ENCODE measurements around the gene FBXL20. TPM values are rescaled to one million over a fixed set of nuclear protein-coding genes. Genes with fewer than 3 reads are reported as not detected.
"Not testable (repeated sequence)": the region's sequence is repeated elsewhere in the genome, so short reads cannot be mapped to it uniquely, and the experiment has no call there.

FBXL20 gene
- total RNA-seq, 1 donor from 2014 or later = 18.3 TPM

GRCh38 chr17:39252788-39253460 is 148.5 kb downstream of the FBXL20 start:
- H2AFZ ChIP-seq (ENCODE audit: low read depth, low read length) = no peak overlapping the region
- TF ChIP-seq EZH2 (IDR thresholded peaks at IDR 0.05; ENCODE audit: insufficient read depth, low read length) (no peak), CTCF (IDR thresholded peaks at IDR 0.05; ENCODE audit: insufficient read depth, low read depth, low read length) (no peak)
- no peaks in the 10 kb centered on the region for H3K9me3 ChIP-seq (ENCODE audit: insufficient read depth, low read depth, low read length)
- H3K4me2 ChIP-seq (ENCODE audit: low read length) = no peak overlapping the region
- Mint-ChIP-seq H3K36me3 (ENCODE audit: low read depth, unreplicated experiment) (peaks cover 8% of the 10 kb centered on the region), H3K27me3 (ENCODE audit: low read depth, unreplicated experiment) (no peaks in the 10 kb centered on the region), H3K4me3 (ENCODE audit: unreplicated experiment) (no peak overlapping the region), H3K4me1 (ENCODE audit: low read depth, unreplicated experiment) (no peaks in the 10 kb centered on the region), H3K27ac (ENCODE audit: unreplicated experiment) (no peak overlapping the region), H3K9me3 (ENCODE audit: unreplicated experiment) (no peaks in the 10 kb centered on the region)
- no peak for FAIRE-seq
- H3K9ac ChIP-seq (ENCODE audit: low read length) = no peak overlapping the region
- no peaks in the 10 kb centered on the region for H3K79me2 ChIP-seq (ENCODE audit: insufficient read depth, low read length)
- no peak overlapping the region for H3K4me3 ChIP-seq (ENCODE audit: insufficient read depth, low read depth, low read length)
- H3K27me3 ChIP-seq (ENCODE audit: insufficient read depth, low read length) = no peaks in the 10 kb centered on the region
- H3K4me1 ChIP-seq (ENCODE audit: insufficient read depth, low read length) = no peaks in the 10 kb centered on the region
- H4K20me1 ChIP-seq (ENCODE audit: insufficient read depth, low read length) = no peaks in the 10 kb centered on the region
- DNase-seq (ENCODE audit: low read depth) = no peak
- H3K27ac ChIP-seq (ENCODE audit: low read depth, low read length) = no peak overlapping the region
- no peaks in the 10 kb centered on the region for H3K36me3 ChIP-seq (ENCODE audit: insufficient read depth, low read length)

GRCh38 chr17:39251997-39252396 is 149.4 kb downstream of the FBXL20 start:
- Histone ChIP-seq H3K79me2 (ENCODE audit: insufficient read depth, low read length) (no peaks in the 10 kb centered on the region), H4K20me1 (ENCODE audit: insufficient read depth, low read length) (no peaks in the 10 kb centered on the region), H2AFZ (ENCODE audit: low read depth, low read length) (no peak overlapping the region), H3K9me3 (ENCODE audit: insufficient read depth, low read depth, low read length) (no peaks in the 10 kb centered on the region), H3K4me1 (ENCODE audit: insufficient read depth, low read length) (no peaks in the 10 kb centered on the region), H3K27ac (ENCODE audit: low read depth, low read length) (no peak overlapping the region), H3K4me3 (ENCODE audit: insufficient read depth, low read depth, low read length) (no peak overlapping the region), H3K36me3 (ENCODE audit: insufficient read depth, low read length) (no peaks in the 10 kb centered on the region), H3K4me2 (ENCODE audit: low read length) (no peak overlapping the region), H3K9ac (ENCODE audit: low read length) (no peak overlapping the region), H3K27me3 (ENCODE audit: insufficient read depth, low read length) (no peaks in the 10 kb centered on the region)
- Mint-ChIP-seq H3K4me3 (ENCODE audit: unreplicated experiment) (no peak overlapping the region), H3K27me3 (ENCODE audit: low read depth, unreplicated experiment) (no peaks in the 10 kb centered on the region), H3K4me1 (ENCODE audit: low read depth, unreplicated experiment) (no peaks in the 10 kb centered on the region), H3K27ac (ENCODE audit: unreplicated experiment) (no peak overlapping the region), H3K9me3 (ENCODE audit: unreplicated experiment) (no peaks in the 10 kb centered on the region), H3K36me3 (ENCODE audit: low read depth, unreplicated experiment) (peaks cover 6% of the 10 kb centered on the region)
- FAIRE-seq = no peak
- TF ChIP-seq CTCF (IDR thresholded peaks at IDR 0.05; ENCODE audit: insufficient read depth, low read depth, low read length) (no peak), EZH2 (IDR thresholded peaks at IDR 0.05; ENCODE audit: insufficient read depth, low read length) (no peak)
- DNase-seq (ENCODE audit: low read depth) = no peak

GRCh38 chr17:39250076-39250475 is 151.3 kb downstream of the FBXL20 start:
- not testable (repeated sequence) for H3K4me1 Mint-ChIP-seq (ENCODE audit: low read depth, unreplicated experiment); H3K27me3 Mint-ChIP-seq (ENCODE audit: low read depth, unreplicated experiment); H3K36me3 ChIP-seq (ENCODE audit: insufficient read depth, low read length); H3K4me2 ChIP-seq (ENCODE audit: low read length); H3K9me3 ChIP-seq (ENCODE audit: insufficient read depth, low read depth, low read length); H3K36me3 Mint-ChIP-seq (ENCODE audit: low read depth, unreplicated experiment); H2AFZ ChIP-seq (ENCODE audit: low read depth, low read length); H3K4me3 ChIP-seq (ENCODE audit: insufficient read depth, low read depth, low read length); H3K79me2 ChIP-seq (ENCODE audit: insufficient read depth, low read length); H3K9me3 Mint-ChIP-seq (ENCODE audit: unreplicated experiment); H3K4me3 Mint-ChIP-seq (ENCODE audit: unreplicated experiment); H4K20me1 ChIP-seq (ENCODE audit: insufficient read depth, low read length); DNase-seq (ENCODE audit: low read depth); H3K9ac ChIP-seq (ENCODE audit: low read length); H3K4me1 ChIP-seq (ENCODE audit: insufficient read depth, low read length); H3K27ac ChIP-seq (ENCODE audit: low read depth, low read length); H3K27ac Mint-ChIP-seq (ENCODE audit: unreplicated experiment); FAIRE-seq; H3K27me3 ChIP-seq (ENCODE audit: insufficient read depth, low read length)

Measured in astrocyte (in vitro differentiated cells and primary cell).